Measurements from ENCODE around the gene TRERF1.

TRERF1 gene

DNA sequence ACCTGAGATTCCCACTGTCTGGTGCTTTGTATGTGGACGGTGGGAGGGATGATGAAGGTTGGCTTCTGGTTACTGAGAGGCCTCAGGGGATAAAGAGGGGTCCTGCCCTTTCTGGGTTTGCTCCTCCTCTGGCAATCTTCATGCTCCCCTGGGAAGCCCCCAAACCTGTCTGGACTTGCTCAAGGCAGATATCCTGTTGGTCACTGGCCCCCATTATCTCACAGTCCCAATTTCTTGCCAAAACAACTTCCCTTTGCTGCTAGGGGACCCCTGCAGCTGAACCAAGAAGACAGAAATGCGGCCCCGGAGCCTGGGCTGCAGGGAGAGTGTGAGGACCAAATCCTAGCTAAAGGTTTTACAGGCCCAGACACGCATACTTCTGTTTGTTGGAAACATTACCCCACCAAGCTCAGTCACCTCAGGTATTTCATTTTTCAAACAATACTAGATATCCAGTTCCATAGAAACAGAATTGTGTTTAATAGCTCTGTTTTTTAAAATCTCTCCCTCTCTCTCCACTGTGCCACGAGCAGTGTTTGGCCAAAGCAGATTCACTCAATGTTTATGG lies 170.7 kb downstream of the TRERF1 start:
- no peak for ATAC-seq
- no peak for TF ChIP-seq RARB (CRISPR knock-in tag; IDR thresholded peaks at IDR 0.05)
- no peak for TF ChIP-seq ISL1 (CRISPR knock-in tag; IDR thresholded peaks at IDR 0.05)
- TF ChIP-seq CSDC2 (CRISPR knock-in tag; IDR thresholded peaks at IDR 0.05), result no peak
- no peak for TF ChIP-seq ZNF70 (CRISPR knock-in tag; IDR thresholded peaks at IDR 0.05)
- TF ChIP-seq ZFP3 (CRISPR knock-in tag; IDR thresholded peaks at IDR 0.05), result no peak
- no peak for TF ChIP-seq POU6F1 (CRISPR knock-in tag; IDR thresholded peaks at IDR 0.05; ENCODE audit: borderline replicate concordance, low read depth)
- no peak for TF ChIP-seq GLIS3 (CRISPR knock-in tag; IDR thresholded peaks at IDR 0.05)
- no peak for TF ChIP-seq SNAI2 (CRISPR knock-in tag; IDR thresholded peaks at IDR 0.05)
- TF ChIP-seq BACH2 (CRISPR knock-in tag; IDR thresholded peaks at IDR 0.05; ENCODE audit: borderline replicate concordance), result no peak
- TF ChIP-seq TOX (CRISPR knock-in tag; IDR thresholded peaks at IDR 0.05; ENCODE audit: borderline replicate concordance), result no peak
- no peak for TF ChIP-seq ZNF565 (CRISPR knock-in tag; conservative IDR thresholded peaks at IDR 0.05; ENCODE audit: low read depth)
- no peak for TF ChIP-seq ZC3H10 (CRISPR knock-in tag; IDR thresholded peaks at IDR 0.05)
- no peak for TF ChIP-seq ZNF8 (CRISPR knock-in tag; IDR thresholded peaks at IDR 0.05)
- TF ChIP-seq ZFP30 (CRISPR knock-in tag; IDR thresholded peaks at IDR 0.05), result no peak
- no peak for TF ChIP-seq TCF4 (CRISPR knock-in tag; IDR thresholded peaks at IDR 0.05; ENCODE audit: borderline replicate concordance)

DNA sequence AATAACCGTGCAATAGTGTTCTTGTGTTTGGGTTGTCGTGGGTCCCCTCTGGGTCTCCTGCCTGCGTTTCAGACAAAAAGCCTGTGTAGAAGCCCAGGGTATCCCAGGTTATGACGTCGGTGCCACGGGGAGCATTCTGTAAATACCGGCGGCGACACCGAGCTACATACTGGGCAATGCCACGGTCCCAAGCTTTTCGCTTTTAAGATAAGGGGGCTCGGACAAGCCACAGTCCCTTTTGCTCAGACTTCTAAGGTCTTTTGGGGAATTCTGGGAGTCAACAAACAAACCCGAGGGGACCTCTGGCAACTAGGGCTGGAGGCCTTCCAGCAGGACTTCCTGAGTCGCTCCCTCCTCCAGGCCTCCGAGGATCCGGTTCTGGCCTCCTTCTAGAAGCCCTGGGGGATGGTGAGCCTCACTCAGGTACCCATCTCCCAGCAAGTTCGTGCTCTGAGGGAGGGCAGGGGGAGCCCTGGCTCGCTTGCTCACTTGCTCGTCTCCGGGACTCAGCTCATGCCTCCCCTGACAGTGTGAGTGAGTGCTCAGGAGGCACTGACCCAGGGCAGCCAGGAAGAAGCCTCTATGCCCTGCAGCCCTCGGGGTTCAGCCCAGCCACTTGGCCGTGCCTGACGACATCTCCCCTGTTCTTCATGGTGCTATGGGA lies 171.6 kb downstream of the TRERF1 start:
- ATAC-seq, result peak; percentile 63
- TF ChIP-seq RARB (CRISPR knock-in tag; IDR thresholded peaks at IDR 0.05), result no peak
- TF ChIP-seq, protein P1, sequence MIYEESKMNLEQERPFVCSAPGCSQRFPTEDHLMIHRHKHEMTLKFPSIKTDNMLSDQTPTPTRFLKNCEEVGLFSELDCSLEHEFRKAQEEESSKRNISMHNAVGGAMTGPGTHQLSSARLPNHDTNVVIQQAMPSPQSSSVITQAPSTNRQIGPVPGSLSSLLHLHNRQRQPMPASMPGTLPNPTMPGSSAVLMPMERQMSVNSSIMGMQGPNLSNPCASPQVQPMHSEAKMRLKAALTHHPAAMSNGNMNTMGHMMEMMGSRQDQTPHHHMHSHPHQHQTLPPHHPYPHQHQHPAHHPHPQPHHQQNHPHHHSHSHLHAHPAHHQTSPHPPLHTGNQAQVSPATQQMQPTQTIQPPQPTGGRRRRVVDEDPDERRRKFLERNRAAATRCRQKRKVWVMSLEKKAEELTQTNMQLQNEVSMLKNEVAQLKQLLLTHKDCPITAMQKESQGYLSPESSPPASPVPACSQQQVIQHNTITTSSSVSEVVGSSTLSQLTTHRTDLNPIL (CRISPR knock-in tag; IDR thresholded peaks at IDR 0.05; ENCODE audit: low read depth), result no peak
- TF ChIP-seq SNAI2 (CRISPR knock-in tag; IDR thresholded peaks at IDR 0.05), result no peak
- TF ChIP-seq ZNF565 (CRISPR knock-in tag; conservative IDR thresholded peaks at IDR 0.05; ENCODE audit: low read depth), result no peak
- no peak for TF ChIP-seq CSDC2 (CRISPR knock-in tag; IDR thresholded peaks at IDR 0.05)
- TF ChIP-seq PPARA (CRISPR knock-in tag; IDR thresholded peaks at IDR 0.05; ENCODE audit: borderline replicate concordance), result no peak
- TF ChIP-seq GLIS3 (CRISPR knock-in tag; IDR thresholded peaks at IDR 0.05), result no peak
- no peak for TF ChIP-seq TSHZ2 (CRISPR knock-in tag; IDR thresholded peaks at IDR 0.05)
- no peak for TF ChIP-seq ISL1 (CRISPR knock-in tag; IDR thresholded peaks at IDR 0.05)
- TF ChIP-seq ZNF8 (CRISPR knock-in tag; IDR thresholded peaks at IDR 0.05), result no peak
- TF ChIP-seq ZNF70 (CRISPR knock-in tag; IDR thresholded peaks at IDR 0.05), result no peak
- no peak for TF ChIP-seq BACH2 (CRISPR knock-in tag; IDR thresholded peaks at IDR 0.05; ENCODE audit: borderline replicate concordance)
- TF ChIP-seq TCF4 (CRISPR knock-in tag; IDR thresholded peaks at IDR 0.05; ENCODE audit: borderline replicate concordance), result no peak
- TF ChIP-seq POU6F1 (CRISPR knock-in tag; IDR thresholded peaks at IDR 0.05; ENCODE audit: borderline replicate concordance, low read depth), result no peak
- no peak for TF ChIP-seq ZC3H10 (CRISPR knock-in tag; IDR thresholded peaks at IDR 0.05)

DNA sequence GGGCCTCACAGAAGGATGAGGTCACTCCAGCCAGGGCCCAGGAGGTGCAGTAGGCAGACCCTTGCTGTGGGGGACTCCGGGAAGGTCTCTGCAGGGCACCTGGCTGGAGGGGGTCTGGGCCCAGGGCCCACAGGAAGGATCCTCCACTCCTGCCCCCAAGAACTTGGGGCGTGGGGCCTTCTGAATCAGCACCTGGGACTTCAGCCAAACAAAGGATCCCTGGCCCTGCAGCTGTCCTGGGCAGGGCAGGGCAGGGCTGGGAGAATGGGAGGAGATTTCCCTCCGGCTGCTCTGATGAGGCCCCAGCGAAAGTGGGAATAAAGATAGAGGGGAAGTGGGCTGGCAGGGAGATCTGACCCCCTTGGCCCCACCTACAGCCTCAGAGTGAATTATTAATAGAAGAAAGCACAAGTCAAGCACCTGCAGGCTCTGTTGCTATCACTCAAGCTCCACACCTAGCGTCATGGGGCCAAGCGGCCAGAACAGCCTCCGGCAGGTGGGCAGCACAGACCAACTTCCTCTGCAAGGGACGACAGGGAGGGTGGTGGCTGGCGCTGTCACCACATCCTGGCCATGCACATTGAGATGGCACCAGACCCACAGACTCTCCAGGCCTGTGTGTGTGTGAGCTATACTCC lies 172.5 kb downstream of the TRERF1 start:
- TF ChIP-seq POU6F1 (CRISPR knock-in tag; IDR thresholded peaks at IDR 0.05; ENCODE audit: borderline replicate concordance, low read depth), result no peak
- TF ChIP-seq ARNTL (CRISPR knock-in tag; IDR thresholded peaks at IDR 0.05; ENCODE audit: borderline replicate concordance, low read depth), result no peak
- TF ChIP-seq SNAI2 (CRISPR knock-in tag; IDR thresholded peaks at IDR 0.05), result no peak
- TF ChIP-seq ZFP30 (CRISPR knock-in tag; IDR thresholded peaks at IDR 0.05), result no peak
- TF ChIP-seq BACH2 (CRISPR knock-in tag; IDR thresholded peaks at IDR 0.05; ENCODE audit: borderline replicate concordance), result no peak
- TF ChIP-seq TCF4 (CRISPR knock-in tag; IDR thresholded peaks at IDR 0.05; ENCODE audit: borderline replicate concordance), result no peak
- ATAC-seq, result peak; percentile 74
